ENCODE data around the gene MCMBP.

The MCMBP gene

DNA sequence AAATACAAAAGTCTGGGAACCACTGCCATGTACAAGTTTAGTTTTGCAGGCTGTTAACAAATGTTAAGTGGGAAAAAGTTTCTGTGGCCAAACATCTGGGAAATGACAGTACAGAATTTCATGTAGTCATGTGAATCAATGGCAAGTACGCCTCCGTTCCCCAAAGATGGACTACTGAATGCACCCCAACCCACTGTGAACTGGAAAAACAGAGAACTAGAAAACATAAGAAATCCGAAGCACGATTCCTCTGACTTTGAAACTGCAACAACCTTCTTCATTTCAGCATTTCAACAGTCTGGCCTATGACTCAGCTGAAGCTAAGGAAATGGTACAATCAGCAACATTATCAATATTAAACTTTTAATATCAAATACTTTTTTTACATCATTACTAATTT is 41.8 kb downstream of the MCMBP start:
- H2BK120ac ChIP-seq (ENCODE audit: low read depth, low read length) = no peak overlapping the region
- H3K14ac ChIP-seq (ENCODE audit: low read length) = no peak overlapping the region
- no peak overlapping the region for H3K4ac ChIP-seq (ENCODE audit: low read length)
- H3K4me2 ChIP-seq (ENCODE audit: insufficient read depth, low read length, poor library complexity, severe bottlenecking) = no peak overlapping the region
- no peak overlapping the region for H4K8ac ChIP-seq (ENCODE audit: low read depth, low read length)
- H3K79me1 ChIP-seq (ENCODE audit: low read depth, low read length) = no peaks in the 10 kb centered on the region
- no peaks in the 10 kb centered on the region for H3K9me3 ChIP-seq (replicated peaks in 1 of 2; ENCODE audit: control insufficient read depth in 2 of 2, insufficient read depth in 1 of 2, low read depth in 1 of 2, low read length in 2 of 2)
- WGBS, 2 donors (ENCODE audit: extremely low coverage in 2 of 2, insufficient read length in 2 of 2, insufficient replicate concordance in 1 of 2) = no CpG with 5 or more reads among the region's 4 CpGs
- H3K9ac ChIP-seq (ENCODE audit: low read depth, low read length, poor library complexity) = no peak overlapping the region
- no peaks in the 10 kb centered on the region for H3K4me1 ChIP-seq (ENCODE audit: control insufficient read depth in 2 of 2, insufficient read depth in 1 of 2, low read depth in 1 of 2, low read length in 2 of 2)
- no peak overlapping the region for H3K18ac ChIP-seq (ENCODE audit: low read length)
- H2AFZ ChIP-seq (ENCODE audit: low read length) = no peak overlapping the region
- no peaks in the 10 kb centered on the region for H3K27me3 ChIP-seq (ENCODE audit: control insufficient read depth in 3 of 3, insufficient read depth in 3 of 3, low read depth in 1 of 3, low read length in 3 of 3)
- no peak overlapping the region for H3K23ac ChIP-seq (ENCODE audit: low read depth, low read length, poor library complexity)
- H2BK12ac ChIP-seq (ENCODE audit: low read length) = no peak overlapping the region
- H2AK5ac ChIP-seq (ENCODE audit: low read depth, low read length) = no peak overlapping the region
- H2BK5ac ChIP-seq (ENCODE audit: low read length) = no peak overlapping the region
- H3K27ac ChIP-seq (replicated peaks; ENCODE audit: low read length) = no peak overlapping the region
- H3K4me3 ChIP-seq (ENCODE audit: low read length in 2 of 2) = no peak overlapping the region
- no peak overlapping the region for H2BK15ac ChIP-seq (ENCODE audit: low read length)
- no peak for DNase-seq (ENCODE audit: low spot score)
- H4K91ac ChIP-seq (ENCODE audit: low read depth, low read length, poor library complexity) = no peak overlapping the region
- peaks cover 26 to 100% of the 10 kb centered on the region in 2 donors for H3K36me3 ChIP-seq (replicated peaks in 1 of 2; ENCODE audit: control insufficient read depth in 2 of 2, insufficient read depth in 2 of 2, low read length in 2 of 2)

DNA sequence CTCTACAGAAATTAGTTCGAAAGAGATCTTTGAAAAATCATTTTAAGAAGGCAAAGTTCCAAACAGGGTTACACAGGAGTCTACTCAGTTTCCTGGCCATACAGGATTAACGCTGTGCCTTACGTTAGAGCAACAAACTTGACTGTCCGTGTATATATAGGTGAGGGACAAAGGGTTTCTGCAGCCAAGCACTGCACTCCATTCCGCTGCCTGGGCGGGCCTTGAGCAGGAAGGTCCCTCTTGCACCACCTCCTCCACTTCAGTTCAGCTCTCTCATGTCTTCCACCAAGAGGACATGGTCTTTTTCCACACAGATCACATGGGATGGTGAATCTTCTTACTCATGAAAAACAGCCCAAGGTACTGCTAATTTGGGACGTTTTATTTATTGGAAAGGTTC is 43.2 kb downstream of the MCMBP start:
- H2BK120ac ChIP-seq (ENCODE audit: low read depth, low read length) = no peak overlapping the region
- H4K91ac ChIP-seq (ENCODE audit: low read depth, low read length, poor library complexity) = no peak overlapping the region
- no peak overlapping the region for H3K18ac ChIP-seq (ENCODE audit: low read length)
- no peak overlapping the region for H3K14ac ChIP-seq (ENCODE audit: low read length)
- no peak for DNase-seq (ENCODE audit: low spot score)
- no peak overlapping the region for H2AK5ac ChIP-seq (ENCODE audit: low read depth, low read length)
- H3K27me3 ChIP-seq (ENCODE audit: control insufficient read depth in 3 of 3, insufficient read depth in 3 of 3, low read depth in 1 of 3, low read length in 3 of 3) = no peaks in the 10 kb centered on the region
- H3K79me1 ChIP-seq (ENCODE audit: low read depth, low read length) = no peaks in the 10 kb centered on the region
- no peak overlapping the region for H4K8ac ChIP-seq (ENCODE audit: low read depth, low read length)
- no peaks in the 10 kb centered on the region for H3K4me1 ChIP-seq (ENCODE audit: control insufficient read depth in 2 of 2, insufficient read depth in 1 of 2, low read depth in 1 of 2, low read length in 2 of 2)
- whole genome bisulfite sequencing, 2 donors (ENCODE audit: extremely low coverage in 2 of 2, insufficient read length in 2 of 2, insufficient replicate concordance in 1 of 2) = no CpG with 5 or more reads among the region's 7 CpGs
- no peak overlapping the region for H3K27ac ChIP-seq (replicated peaks; ENCODE audit: low read length)
- no peak overlapping the region for H3K4me3 ChIP-seq (ENCODE audit: low read length in 2 of 2)
- no peak overlapping the region for H2AFZ ChIP-seq (ENCODE audit: low read length)
- H3K4me2 ChIP-seq (ENCODE audit: insufficient read depth, low read length, poor library complexity, severe bottlenecking) = no peak overlapping the region
- H3K36me3 ChIP-seq (replicated peaks in 1 of 2; ENCODE audit: control insufficient read depth in 2 of 2, insufficient read depth in 2 of 2, low read length in 2 of 2) = peaks cover 22 to 100% of the 10 kb centered on the region in 2 donors
- H3K4ac ChIP-seq (ENCODE audit: low read length) = no peak overlapping the region
- H3K9ac ChIP-seq (ENCODE audit: low read depth, low read length, poor library complexity) = no peak overlapping the region
- H3K23ac ChIP-seq (ENCODE audit: low read depth, low read length, poor library complexity) = no peak overlapping the region
- no peak overlapping the region for H2BK15ac ChIP-seq (ENCODE audit: low read length)
- no peak overlapping the region for H2BK12ac ChIP-seq (ENCODE audit: low read length)
- H3K9me3 ChIP-seq (replicated peaks in 1 of 2; ENCODE audit: control insufficient read depth in 2 of 2, insufficient read depth in 1 of 2, low read depth in 1 of 2, low read length in 2 of 2) = no peaks in the 10 kb centered on the region
- no peak overlapping the region for H2BK5ac ChIP-seq (ENCODE audit: low read length)

DNA sequence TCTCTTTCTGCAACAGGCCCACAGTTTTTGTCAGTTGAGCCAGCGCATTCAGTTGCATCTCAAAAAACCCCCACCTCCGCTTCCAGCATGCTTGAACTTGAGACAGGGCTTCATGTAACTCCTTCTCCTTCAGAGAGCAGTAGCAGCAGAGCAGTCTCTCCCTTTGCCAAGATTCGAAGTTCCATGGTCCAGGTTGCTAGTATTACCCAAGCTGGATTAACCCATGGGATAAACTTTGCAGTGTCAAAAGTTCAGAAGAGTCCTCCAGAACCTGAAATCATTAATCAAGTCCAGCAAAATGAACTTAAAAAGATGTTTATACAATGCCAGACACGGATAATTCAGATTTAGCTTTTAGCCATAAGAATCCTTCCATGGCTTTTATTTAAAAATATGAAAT is 45.2 kb downstream of the MCMBP start:
- Histone ChIP-seq H2BK12ac (ENCODE audit: low read length) (no peak overlapping the region), H3K4me1 (ENCODE audit: control insufficient read depth in 2 of 2, insufficient read depth in 1 of 2, low read depth in 1 of 2, low read length in 2 of 2) (no peaks in the 10 kb centered on the region), H3K9ac (ENCODE audit: low read depth, low read length, poor library complexity) (no peak overlapping the region), H3K23ac (ENCODE audit: low read depth, low read length, poor library complexity) (no peak overlapping the region), H3K79me1 (ENCODE audit: low read depth, low read length) (no peaks in the 10 kb centered on the region), H2BK15ac (ENCODE audit: low read length) (no peak overlapping the region), H3K27ac (replicated peaks; ENCODE audit: low read length) (no peak overlapping the region), H3K4me3 (ENCODE audit: low read length in 2 of 2) (no peak overlapping the region), H3K27me3 (ENCODE audit: control insufficient read depth in 3 of 3, insufficient read depth in 3 of 3, low read depth in 1 of 3, low read length in 3 of 3) (no peaks in the 10 kb centered on the region), H2BK120ac (ENCODE audit: low read depth, low read length) (no peak overlapping the region), H3K4ac (ENCODE audit: low read length) (no peak overlapping the region), H2AFZ (ENCODE audit: low read length) (no peak overlapping the region), H4K91ac (ENCODE audit: low read depth, low read length, poor library complexity) (no peak overlapping the region), H4K8ac (ENCODE audit: low read depth, low read length) (no peak overlapping the region), H3K36me3 (replicated peaks in 1 of 2; ENCODE audit: control insufficient read depth in 2 of 2, insufficient read depth in 2 of 2, low read length in 2 of 2) (peaks cover 23 to 100% of the 10 kb centered on the region in 2 donors), H2BK5ac (ENCODE audit: low read length) (no peak overlapping the region), H3K9me3 (replicated peaks in 1 of 2; ENCODE audit: control insufficient read depth in 2 of 2, insufficient read depth in 1 of 2, low read depth in 1 of 2, low read length in 2 of 2) (no peaks in the 10 kb centered on the region), H3K18ac (ENCODE audit: low read length) (no peak overlapping the region), H2AK5ac (ENCODE audit: low read depth, low read length) (no peak overlapping the region), H3K14ac (ENCODE audit: low read length) (no peak overlapping the region), H3K4me2 (ENCODE audit: insufficient read depth, low read length, poor library complexity, severe bottlenecking) (no peak overlapping the region)
- no peak for DNase-seq (ENCODE audit: low spot score)
- WGBS, 2 donors (ENCODE audit: extremely low coverage in 2 of 2, insufficient read length in 2 of 2, insufficient replicate concordance in 1 of 2) = no CpG with 5 or more reads among the region's 4 CpGs

DNA sequence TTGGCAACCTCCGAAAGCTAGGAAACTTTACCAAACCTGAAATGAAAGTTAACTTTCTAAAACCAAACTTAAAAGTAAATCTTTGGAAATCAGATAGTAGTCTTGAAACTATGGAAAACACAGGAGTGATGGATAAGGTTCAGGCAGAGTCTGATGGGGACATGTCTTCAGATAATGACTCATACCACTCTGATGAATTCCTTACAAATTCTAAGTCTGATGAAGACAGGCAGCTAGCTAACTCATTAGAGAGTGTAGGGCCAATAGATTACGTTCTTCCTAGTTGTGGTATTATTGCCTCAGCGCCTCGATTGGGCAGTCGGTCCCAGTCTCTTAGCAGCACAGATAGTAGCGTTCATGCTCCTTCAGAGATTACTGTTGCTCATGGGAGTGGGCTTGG is 45.9 kb downstream of the MCMBP start:
- WGBS, 2 donors (ENCODE audit: extremely low coverage in 2 of 2, insufficient read length in 2 of 2, insufficient replicate concordance in 1 of 2) = no CpG with 5 or more reads among the region's 6 CpGs
- H2AK5ac ChIP-seq (ENCODE audit: low read depth, low read length) = no peak overlapping the region

More for the DNA sequence above, 45.9 kb downstream of the MCMBP start:
- Histone ChIP-seq H3K36me3 (replicated peaks in 1 of 2; ENCODE audit: control insufficient read depth in 2 of 2, insufficient read depth in 2 of 2, low read length in 2 of 2) (peaks cover 20 to 99% of the 10 kb centered on the region in 2 donors), H3K9me3 (replicated peaks in 1 of 2; ENCODE audit: control insufficient read depth in 2 of 2, insufficient read depth in 1 of 2, low read depth in 1 of 2, low read length in 2 of 2) (no peaks in the 10 kb centered on the region), H3K4me2 (ENCODE audit: insufficient read depth, low read length, poor library complexity, severe bottlenecking) (no peak overlapping the region), H3K27me3 (ENCODE audit: control insufficient read depth in 3 of 3, insufficient read depth in 3 of 3, low read depth in 1 of 3, low read length in 3 of 3) (no peaks in the 10 kb centered on the region), H3K79me1 (ENCODE audit: low read depth, low read length) (no peaks in the 10 kb centered on the region), H2BK12ac (ENCODE audit: low read length) (no peak overlapping the region), H3K4ac (ENCODE audit: low read length) (no peak overlapping the region), H3K23ac (ENCODE audit: low read depth, low read length, poor library complexity) (no peak overlapping the region), H2AFZ (ENCODE audit: low read length) (no peak overlapping the region), H3K14ac (ENCODE audit: low read length) (no peak overlapping the region), H4K8ac (ENCODE audit: low read depth, low read length) (no peak overlapping the region), H3K4me3 (ENCODE audit: low read length in 2 of 2) (no peak overlapping the region), H3K9ac (ENCODE audit: low read depth, low read length, poor library complexity) (no peak overlapping the region), H3K4me1 (ENCODE audit: control insufficient read depth in 2 of 2, insufficient read depth in 1 of 2, low read depth in 1 of 2, low read length in 2 of 2) (no peaks in the 10 kb centered on the region), H3K18ac (ENCODE audit: low read length) (no peak overlapping the region), H3K27ac (replicated peaks; ENCODE audit: low read length) (no peak overlapping the region), H2BK5ac (ENCODE audit: low read length) (no peak overlapping the region), H2BK120ac (ENCODE audit: low read depth, low read length) (no peak overlapping the region), H2BK15ac (ENCODE audit: low read length) (no peak overlapping the region), H4K91ac (ENCODE audit: low read depth, low read length, poor library complexity) (no peak overlapping the region)
- no peak for DNase-seq (ENCODE audit: low spot score)

Data from neuronal stem cell (in vitro differentiated cells).